ENCODE results near the gene MLLT10. TPM values are rescaled to one million over a fixed set of nuclear protein-coding genes. Genes with fewer than 3 reads are reported as not detected.

MLLT10 gene
- total and polyA plus RNA-seq, 2 of the 8 experiments (the other 6 are each of a cell fraction or from before 2014, with no cell fraction given), result 53.1 to 62.1 TPM

- no peaks in the 10 kb centered on the region for H3K36me3 ChIP-seq (ENCODE audit: control insufficient read depth in 2 of 4, insufficient read depth in 4 of 4, low read length in 3 of 4)
- H3K9me3 ChIP-seq (ENCODE audit: insufficient read depth in 2 of 2, low read depth in 1 of 2, low read length in 1 of 2), result no peaks in the 10 kb centered on the region
- no peak for DNase-seq (ENCODE audit: low read depth in 1 of 2, low spot score in 2 of 2)
- H3K79me2 ChIP-seq (ENCODE audit: control insufficient read depth in 1 of 2, insufficient read depth in 2 of 2, low read length in 2 of 2), result 0 out of 4 replicates have a peak, but pooled peaks cover 0 to 2% of the 10 kb centered on the region in 2 experiments
- no peak overlapping the region for H3K14ac ChIP-seq (ENCODE audit: insufficient read length)
- H4K5ac ChIP-seq (ENCODE audit: insufficient read length, low read depth, low read length), result no peak overlapping the region
- H4K91ac ChIP-seq (replicated peaks; ENCODE audit: insufficient read length, low read length), result no peak overlapping the region
- H3K23ac ChIP-seq (ENCODE audit: insufficient read length), result no peak overlapping the region
- ChIA-PET CTCF (ENCODE audit: partially characterized antibody) (interaction anchor here (0.6 to 3.7 kb wide), 10 partner anchors 7 to 429 kb away, joined by 3 to 18 read pairs (median 5); no protein-coding TSS in a partner anchor), POLR2A (ENCODE audit: partially characterized antibody) (interaction anchor here (0.6 to 12.2 kb wide), 5 partner anchors 7 to 114 kb away, joined by 3 to 352 read pairs (median 3); partner anchors contain the start of gene SKIDA1)
- peaks cover 21 to 55% (median 36%) of the 10 kb centered on the region in 4 experiments; a peak in 6 of 7 replicates for H3K4me1 ChIP-seq (replicated peaks in 1 of 4; ENCODE audit: control insufficient read depth in 3 of 4, insufficient read depth in 4 of 4, low read length in 3 of 4)
- H3K79me1 ChIP-seq (ENCODE audit: low read depth, low read length), result no peaks in the 10 kb centered on the region
- no peak overlapping the region for H3K27ac ChIP-seq (ENCODE audit: low read depth, low read length)
- H2BK120ac ChIP-seq (replicated peaks; ENCODE audit: low read depth, low read length), result no peak overlapping the region
- no peak overlapping the region for H3K9ac ChIP-seq (replicated peaks in 1 of 4; ENCODE audit: extremely low read depth in 1 of 4, low read depth in 3 of 4, low read length in 3 of 4)
- H2BK15ac ChIP-seq (ENCODE audit: low read length), result 0 out of 2 replicates have a peak overlapping the region, but pooled peaks have one; percentile 22
- peak overlapping the region; percentile 45 for H2BK12ac ChIP-seq (ENCODE audit: low read depth, low read length)
- peak overlapping the region; percentile 82 to 100 for H3K4me2 ChIP-seq (ENCODE audit: insufficient read depth in 1 of 2, low read depth in 2 of 2, low read length in 2 of 2)
- peak overlapping the region in 1 of 4 experiments; percentile 69; a peak in 1 of 8 replicates for H3K4me3 ChIP-seq (ENCODE audit: extremely low read depth in 1 of 4, insufficient read depth in 2 of 4, low read depth in 3 of 4, low read length in 4 of 4)
- WGBS, 2 experiments (ENCODE audit: extremely low coverage in 1 of 2, insufficient coverage in 1 of 2, insufficient read length in 1 of 2, insufficient replicate concordance in 2 of 2, low coverage in 1 of 2, low lambda C conversion rate in 2 of 2, missing lambda C conversion rate in 1 of 2), result 15% methylated on average over 3 of the region's 3 CpGs; no CpG with 5 or more reads in 1 of the 2 experiments
- no peaks in the 10 kb centered on the region for H4K20me1 ChIP-seq (replicated peaks in 1 of 2; ENCODE audit: control insufficient read depth in 1 of 2, insufficient read depth in 2 of 2, low read length in 2 of 2)
- H2BK5ac ChIP-seq (ENCODE audit: low read depth, low read length), result no peak overlapping the region; the same call in 1 of the 2 replicates
- peak; percentile 57 for FAIRE-seq
- peaks cover 25% of the 10 kb centered on the region for H3K23me2 ChIP-seq (ENCODE audit: low read depth, low read length)
- H3K56ac ChIP-seq (replicated peaks; ENCODE audit: insufficient read length, low read depth, low read length), result no peak overlapping the region
- peaks cover 0 to 5% (median 5%) of the 10 kb centered on the region in 4 experiments; a peak in 3 of 7 replicates for H3K27me3 ChIP-seq (replicated peaks in 1 of 4; ENCODE audit: control insufficient read depth in 3 of 4, extremely low read depth in 1 of 4, insufficient read depth in 3 of 4, low read length in 3 of 4)
- peak overlapping the region; percentile 64; the same call in 1 of the 2 replicates for H3K18ac ChIP-seq (ENCODE audit: extremely low read depth, low read length)
- no peak overlapping the region for H4K8ac ChIP-seq (ENCODE audit: extremely low read depth, insufficient read depth, low read length)
- no peak overlapping the region for H3K4ac ChIP-seq (replicated peaks; ENCODE audit: insufficient read length, low read depth, low read length)
- H2AK5ac ChIP-seq (ENCODE audit: low read depth, low read length), result no peak overlapping the region; the same call in 1 of the 2 replicates
- H2BK20ac ChIP-seq (ENCODE audit: low read length), result no peak overlapping the region
- H2AFZ ChIP-seq (ENCODE audit: low read length), result no peak overlapping the region
- TF ChIP-seq ZNF274 (IDR thresholded peaks at IDR 0.05; ENCODE audit: borderline replicate concordance, extremely low read depth, low read length) (no peak), TAF7 (optimal IDR thresholded peaks at IDR 0.05; ENCODE audit: borderline replicate concordance, low read depth, low read length) (no peak), MAX (IDR thresholded peaks at IDR 0.05) (no peak), MAFK (IDR thresholded peaks at IDR 0.05; ENCODE audit: low read depth, low read length) (no peak), TBP (IDR thresholded peaks at IDR 0.05; ENCODE audit: low read depth, low read length) (no peak), KDM4A (IDR thresholded peaks at IDR 0.05; ENCODE audit: low read depth, low read length, severe bottlenecking) (no peak), E2F6 (IDR thresholded peaks at IDR 0.05) (no peak)
These were observed 27.7 kb upstream of the MLLT10 start for GRCh38 chr10:21506351-21506750.
